SK-N-SH treated with all-trans-retinoic acid at 6 μM for 48 hours (cell line): ENCODE data around the gene PFAS.

Experiments
- CSDC2 ChIP-seq: fragments of 250-450 bp; sonication (Bioruptor Pico); IDR thresholded peaks from 2 replicates; pipeline ENCODE4 v1.5.0; 2020; ENCODE audit warnings: mild to moderate bottlenecking, moderate library complexity
- CSRNP3 ChIP-seq: fragments of 250-450 bp; sonication (Bioruptor Pico); IDR thresholded peaks from 2 replicates; pipeline ENCODE4 v1.5.1; 2021; ENCODE audit warnings: mild to moderate bottlenecking, moderate library complexity
- ESRRG ChIP-seq: fragments of 250-450 bp; sonication (Bioruptor Pico); IDR thresholded peaks from 2 replicates; pipeline ENCODE4 v1.6.1; 2021; ENCODE audit warnings: mild to moderate bottlenecking
- SNAI2 ChIP-seq: fragments of 250-450 bp; sonication (Bioruptor Pico); IDR thresholded peaks from 2 replicates; pipeline ENCODE4 v1.5.0; 2020; ENCODE audit warnings: mild to moderate bottlenecking, moderate library complexity

GRCh38 chr17:8224891-8225812 lies 23.9 kb upstream of the PFAS start:
- no peak for TF ChIP-seq SNAI2
- TF ChIP-seq CSRNP3 (CRISPR knock-in tag), result no peak
- no peak for TF ChIP-seq CSDC2 (CRISPR knock-in tag)
- no peak for TF ChIP-seq ESRRG (CRISPR knock-in tag)
